Measurements from ENCODE around the gene SPC24. TPM values are rescaled to one million over a fixed set of nuclear protein-coding genes. Genes with fewer than 3 reads are reported as not detected.

Gene SPC24, protein sequence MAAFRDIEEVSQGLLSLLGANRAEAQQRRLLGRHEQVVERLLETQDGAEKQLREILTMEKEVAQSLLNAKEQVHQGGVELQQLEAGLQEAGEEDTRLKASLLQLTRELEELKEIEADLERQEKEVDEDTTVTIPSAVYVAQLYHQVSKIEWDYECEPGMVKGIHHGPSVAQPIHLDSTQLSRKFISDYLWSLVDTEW
- total RNA-seq (2014; rRNA removed; shearing (Covaris generic)) = 54.7 and 94.6 TPM in 2 replicates

DNA sequence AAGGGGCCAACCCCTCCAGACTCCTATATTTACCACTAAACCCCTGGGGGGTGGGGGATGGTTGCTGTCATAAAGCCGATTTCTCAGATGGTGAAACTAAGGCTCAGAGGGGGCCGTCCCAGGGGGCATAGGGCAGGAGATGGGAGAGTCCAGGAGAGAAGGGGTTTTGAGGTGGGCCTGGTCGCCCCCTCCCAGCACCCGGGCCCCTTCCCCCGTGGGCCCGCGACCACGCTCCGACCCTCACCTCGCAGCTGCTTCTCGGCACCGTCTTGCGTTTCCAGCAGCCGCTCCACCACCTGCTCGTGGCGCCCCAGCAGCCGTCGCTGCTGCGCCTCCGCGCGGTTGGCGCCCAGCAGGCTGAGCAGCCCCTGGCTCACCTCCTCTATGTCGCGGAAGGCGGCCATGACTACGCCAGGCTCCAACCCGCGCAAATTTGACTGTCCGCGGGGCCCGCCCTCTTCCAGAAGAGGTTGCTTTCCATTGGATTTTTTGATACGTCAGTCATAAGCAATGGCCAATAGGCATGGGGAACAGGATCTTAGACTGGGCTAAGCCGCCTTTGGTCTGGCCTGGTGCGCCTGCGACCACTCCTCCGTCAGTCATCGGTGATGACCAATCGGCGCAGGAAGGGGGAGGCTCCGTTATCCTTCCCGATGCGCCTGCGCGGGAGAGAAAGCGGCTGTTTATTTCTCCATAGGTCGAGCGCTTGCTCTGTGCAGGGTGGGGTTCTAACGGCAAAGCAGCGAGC is at the start of gene SPC24:
Gene SPC24, minus strand, starts transcription at position 410 of the 748 bp plus-strand sequence. Its CDS starts 6 bp downstream, at position 404.
- DNase-seq (ENCODE audit: low read depth) = peak; percentile 99

DNA sequence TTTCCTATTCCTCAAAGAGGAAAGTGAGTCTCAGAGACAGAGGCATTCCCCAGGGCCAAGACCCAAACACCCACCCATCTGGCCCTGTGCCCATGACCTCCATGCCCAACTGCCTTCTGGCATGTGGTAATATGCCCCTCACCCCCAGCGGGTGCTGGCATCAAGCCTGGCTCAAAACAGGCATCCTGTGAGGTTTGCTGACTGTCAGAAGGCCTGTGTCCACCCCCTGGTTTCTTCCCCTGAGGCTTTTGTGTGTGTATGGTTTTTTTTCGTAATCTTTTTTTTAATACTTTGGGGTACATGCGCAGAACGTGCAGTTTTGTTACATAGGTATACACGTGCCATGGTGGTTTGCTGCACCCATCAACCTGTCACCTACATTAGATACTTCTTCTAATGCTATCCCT is 49.4 kb upstream of the SPC24 start:
- peak; percentile 62 for DNase-seq (ENCODE audit: low read depth)

DNA sequence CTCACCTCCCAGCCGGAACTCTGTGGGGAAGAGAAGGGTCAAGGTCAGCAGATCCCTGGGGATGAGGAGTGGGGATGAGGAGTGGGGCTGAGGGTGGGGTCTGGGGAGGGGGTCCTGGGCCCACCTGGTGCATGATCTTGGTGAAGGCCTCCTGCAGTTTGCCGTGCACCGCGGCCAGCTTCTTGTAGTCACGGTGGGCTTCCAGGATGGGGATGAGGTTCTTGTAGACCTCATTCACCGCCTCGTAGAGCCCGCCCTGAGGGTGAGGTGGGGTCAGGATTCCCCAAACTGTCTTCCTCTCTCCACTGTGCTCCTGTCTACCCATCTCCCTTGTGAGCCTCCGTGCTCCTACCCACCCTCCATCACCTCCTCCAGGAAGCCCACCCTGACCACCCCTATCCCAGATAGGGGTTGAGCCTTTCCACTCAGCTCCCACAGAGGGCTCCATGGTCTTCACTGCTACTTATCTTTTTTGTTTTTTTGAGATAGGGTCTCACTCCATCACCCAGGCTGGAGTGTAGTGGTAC is 48.6 kb upstream of the SPC24 start:
- no peak for DNase-seq (ENCODE audit: low read depth)

DNA sequence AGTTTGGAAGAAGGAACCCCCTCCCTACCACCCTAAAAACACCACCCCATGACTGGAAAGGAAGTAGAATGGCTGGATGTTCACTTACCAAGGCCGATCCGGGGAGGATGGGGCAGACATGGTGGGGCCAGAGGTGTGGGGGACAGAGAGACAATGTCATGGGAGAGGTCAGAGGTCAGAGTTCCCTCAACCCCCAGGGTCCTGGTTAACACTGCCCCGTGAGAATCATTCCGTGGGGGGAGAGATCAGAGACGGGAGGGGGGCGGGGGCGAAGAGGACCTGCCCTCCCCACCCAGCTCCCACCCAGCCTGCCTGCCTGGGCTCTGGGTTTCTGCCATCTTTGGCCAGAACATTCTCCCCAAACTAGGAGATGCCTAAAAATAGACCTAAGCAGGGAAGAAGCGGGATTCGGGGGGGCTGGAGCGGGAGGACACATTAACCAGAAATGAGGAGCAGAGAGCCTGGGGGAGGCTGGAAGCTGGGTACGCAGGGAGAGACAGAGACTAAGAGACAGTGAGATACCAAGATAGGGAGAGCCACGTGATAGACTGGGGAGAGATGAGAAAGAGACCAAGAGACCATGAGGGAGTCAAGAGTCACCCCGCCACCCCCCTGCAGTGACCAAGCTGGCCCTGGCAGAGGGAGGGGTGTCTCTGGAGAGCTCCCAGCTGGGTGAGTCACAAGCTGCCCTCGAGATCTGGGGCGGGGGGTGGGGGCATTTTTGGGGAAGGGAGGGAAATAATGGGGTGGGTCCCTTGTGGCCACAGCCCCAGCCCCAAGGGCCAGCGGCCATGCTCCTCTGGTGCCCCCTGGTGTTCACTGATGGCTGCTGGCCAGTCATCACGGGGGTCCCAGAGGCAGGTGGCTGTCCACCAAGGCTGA is 47.9 kb upstream of the SPC24 start:
- DNase-seq (ENCODE audit: low read depth) = peak; percentile 89

DNA sequence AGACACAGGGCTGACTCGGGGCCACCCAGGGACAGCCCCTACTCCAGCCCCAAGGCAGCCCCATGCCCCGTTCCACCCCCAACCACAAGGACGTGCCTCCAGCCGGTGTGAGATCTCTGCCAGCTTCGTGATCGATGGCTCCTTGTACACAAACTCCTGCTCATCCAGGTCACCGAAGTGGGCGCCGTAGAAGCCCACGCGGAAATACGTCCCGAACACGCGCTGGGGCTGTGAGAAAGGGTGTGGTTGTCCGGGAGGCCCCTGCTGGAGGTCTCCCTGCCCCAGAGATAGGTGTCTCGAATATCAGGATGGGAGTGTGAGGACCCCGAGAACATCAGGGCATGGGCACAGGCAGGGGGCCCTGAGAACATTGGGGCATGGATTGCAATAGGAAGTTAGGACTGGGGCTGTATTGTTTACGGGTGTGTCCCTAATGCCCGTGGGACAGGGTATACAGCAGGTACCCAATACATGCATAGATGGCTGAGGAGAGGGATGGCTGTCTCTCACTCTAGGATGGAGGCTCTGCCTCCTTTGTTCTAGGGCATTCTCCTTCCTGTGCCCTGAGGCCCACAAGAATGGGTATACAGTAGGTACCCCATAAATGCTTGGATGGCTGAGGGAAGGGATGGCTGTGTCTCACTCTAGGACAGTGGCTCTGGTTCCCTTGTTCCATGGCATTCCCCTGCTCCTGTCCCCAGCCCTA is 47.1 kb upstream of the SPC24 start:
- DNase-seq (ENCODE audit: low read depth) = no peak

DNA sequence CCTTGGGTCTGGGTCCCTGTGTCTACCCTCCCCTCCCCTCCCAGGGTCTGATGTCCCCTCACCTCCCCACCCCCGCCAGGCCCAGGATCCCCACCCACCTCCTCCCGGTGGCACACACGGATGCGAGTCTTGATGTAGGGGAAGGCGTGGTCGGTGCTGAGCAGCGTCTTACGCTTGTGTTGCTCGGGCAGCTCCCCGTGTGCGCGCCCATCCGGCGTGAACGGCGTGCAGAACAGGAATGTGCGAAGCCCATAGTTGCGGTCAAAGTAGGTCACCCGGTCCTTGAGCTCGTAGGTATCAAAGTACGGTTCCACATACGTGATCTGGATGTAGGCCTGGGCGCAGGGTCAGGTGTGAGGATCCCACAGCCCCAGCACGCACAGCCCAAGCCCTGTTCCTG is 46.2 kb upstream of the SPC24 start:
- no peak for DNase-seq (ENCODE audit: low read depth)

DNA sequence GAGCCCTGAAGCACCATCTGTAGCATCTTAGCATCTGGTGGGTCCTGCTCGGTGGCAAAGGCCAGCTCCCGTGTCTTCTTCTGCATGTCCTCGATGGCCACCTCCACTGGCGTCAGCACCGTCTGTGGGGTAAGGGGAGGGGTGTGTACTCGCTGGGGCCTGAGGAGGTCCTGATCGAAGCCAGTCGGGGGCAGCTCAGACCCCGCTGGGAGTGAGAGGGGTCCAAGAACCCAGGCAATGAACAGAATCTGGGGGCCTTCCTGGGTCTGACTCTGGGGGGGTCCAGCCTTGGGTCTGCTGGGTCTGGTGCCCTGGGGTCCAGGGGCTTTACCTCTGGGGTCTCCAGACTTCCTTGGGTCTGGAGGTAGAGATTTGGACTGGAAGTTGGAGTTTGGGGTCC is 45.3 kb upstream of the SPC24 start:
- no peak for DNase-seq (ENCODE audit: low read depth)

DNA sequence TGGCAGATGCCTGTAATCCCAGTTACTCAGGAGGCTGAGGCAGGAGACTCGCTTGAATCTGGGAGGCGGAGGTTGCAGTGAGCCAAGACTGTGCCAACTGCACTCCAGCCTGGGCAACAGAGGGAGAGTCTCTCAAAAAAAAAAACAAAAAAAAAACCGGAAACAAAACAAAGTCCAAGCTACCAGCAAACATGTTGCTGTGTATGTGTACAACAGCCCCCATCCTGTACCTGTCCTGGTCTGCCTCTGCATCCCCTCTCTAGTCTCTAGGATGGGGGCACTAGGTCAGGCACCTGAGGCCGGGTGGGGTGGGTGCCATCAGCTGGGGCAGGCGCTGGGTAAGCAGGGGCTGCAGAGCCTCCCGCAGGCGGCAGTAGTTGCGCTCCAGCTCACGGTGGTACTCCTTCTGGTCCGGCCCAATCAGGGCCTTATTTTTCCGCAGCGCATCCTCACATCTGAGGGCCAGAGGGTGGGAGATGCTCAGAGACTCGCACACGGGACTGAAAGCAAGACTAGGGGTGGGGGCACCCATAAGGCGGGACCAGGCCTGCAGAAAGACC is 44.5 kb upstream of the SPC24 start:
- DNase-seq (ENCODE audit: low read depth) = no peak

DNA sequence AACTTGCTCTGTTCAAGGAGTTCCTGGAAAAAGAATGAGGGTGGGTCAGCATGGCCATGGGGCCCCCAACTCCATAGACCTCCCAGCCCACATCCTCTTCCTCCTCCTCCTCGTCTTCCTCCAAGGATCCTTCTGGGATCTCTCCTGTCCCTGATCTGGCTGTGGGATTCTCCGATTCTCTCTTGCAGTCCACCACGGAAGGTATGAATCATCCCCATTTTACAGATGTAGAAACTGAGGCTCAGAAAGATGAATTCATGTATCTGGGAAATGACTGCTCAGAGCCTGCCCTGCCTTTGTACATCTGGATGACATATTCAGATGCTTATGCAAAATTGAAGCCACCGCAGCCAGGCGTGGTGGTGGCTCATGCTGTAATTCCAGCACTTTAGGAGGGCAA is 43.9 kb upstream of the SPC24 start:
- DNase-seq (ENCODE audit: low read depth) = no peak

DNA sequence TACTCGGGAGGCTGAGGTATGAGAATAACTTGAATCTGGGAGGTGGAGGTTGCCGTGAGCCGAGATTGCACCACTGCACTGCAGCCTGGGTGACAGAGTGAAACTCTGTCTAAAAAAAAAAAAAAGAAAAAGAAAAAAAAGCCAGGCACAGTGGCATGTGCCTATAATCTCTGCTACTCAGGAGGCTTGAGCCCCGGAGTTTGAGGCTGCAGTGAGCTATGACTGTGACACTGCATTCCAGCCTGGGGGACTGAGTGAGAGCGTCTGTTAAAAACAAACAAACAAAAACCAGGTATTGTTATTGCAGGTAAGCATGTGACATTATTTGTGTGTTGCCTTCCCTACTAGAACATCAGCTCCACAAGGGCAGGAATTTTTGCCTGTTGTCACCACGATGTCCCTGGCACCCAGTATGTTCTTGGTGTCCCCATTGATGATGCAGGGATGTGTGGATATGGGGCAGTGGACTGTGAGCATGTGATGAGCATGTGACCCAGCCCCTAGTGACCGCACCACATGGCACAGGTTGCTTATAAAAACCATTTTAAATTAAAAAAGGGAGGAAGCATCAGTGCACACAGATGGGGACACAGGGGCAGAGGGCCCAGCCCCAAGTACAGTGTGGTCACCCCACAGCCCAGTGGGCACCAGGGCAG is 43.3 kb upstream of the SPC24 start:
- DNase-seq (ENCODE audit: low read depth) = no peak

DNA sequence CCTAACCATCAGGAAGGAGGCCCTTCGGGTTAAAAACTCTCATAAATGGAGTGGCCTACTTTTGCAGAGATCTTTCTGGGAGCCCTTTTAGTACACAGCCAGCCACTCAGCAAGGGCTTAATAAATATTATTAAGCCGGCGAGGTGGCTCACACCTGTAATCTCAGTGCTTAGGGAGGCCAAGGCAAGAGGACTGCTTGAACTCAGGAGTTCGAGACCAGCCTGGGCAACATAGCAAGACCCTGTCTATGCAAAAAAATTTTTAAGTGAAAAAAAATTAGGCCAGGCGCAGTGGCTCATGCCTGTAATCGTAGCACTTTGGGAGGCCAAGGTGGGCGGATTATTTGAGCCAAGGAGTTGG is 42.6 kb upstream of the SPC24 start:
- no peak for DNase-seq (ENCODE audit: low read depth)

DNA sequence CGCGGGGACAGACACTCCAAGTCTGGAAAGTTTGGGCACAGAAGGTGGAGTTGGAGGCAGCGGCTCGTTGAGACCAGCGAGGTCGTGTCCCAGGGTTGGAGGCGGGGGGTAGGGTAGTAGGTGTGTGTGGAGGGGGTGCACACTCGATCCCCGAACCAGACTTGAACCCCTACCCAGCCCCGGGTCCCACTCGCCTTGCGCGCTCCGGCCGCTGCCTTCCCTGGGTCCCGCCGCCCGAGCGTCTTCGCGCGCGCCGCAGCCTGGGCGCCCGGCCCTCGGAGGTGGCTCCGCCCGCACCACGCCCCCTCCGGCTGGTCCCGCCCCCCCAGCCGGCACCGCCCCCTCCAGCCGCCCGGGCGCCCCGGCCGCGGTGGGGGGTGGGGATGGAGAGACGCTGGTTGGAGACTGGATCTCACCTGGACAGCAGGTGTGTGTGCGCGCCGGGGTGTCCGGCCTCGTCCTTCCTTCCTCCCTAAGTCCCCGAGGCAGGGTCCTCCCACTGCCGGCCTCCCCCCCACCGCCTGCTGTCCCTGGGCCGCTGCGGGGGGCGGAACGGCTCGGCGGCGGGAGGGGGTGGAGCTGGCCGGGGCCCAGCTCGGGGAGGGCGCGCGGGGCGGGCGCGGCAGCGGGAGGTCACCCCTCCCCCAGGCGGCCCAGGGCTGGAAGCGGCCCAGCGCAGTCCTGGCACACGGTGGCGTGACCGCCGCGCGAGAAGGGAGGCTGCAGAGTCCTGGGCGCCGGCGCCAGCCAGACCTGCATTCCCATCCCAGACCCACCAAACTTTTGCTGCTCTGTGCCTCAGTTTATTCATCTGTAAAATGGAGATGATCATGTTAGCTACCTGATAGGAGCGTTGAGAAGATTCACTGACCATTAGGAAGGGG is 42.0 kb upstream of the SPC24 start, which contains the start of gene KANK2:
Gene KANK2, minus strand, starts transcription at position 255 of the 884 bp plus-strand sequence. CDS start 3,034 bp downstream, outside the sequence.
- DNase-seq (ENCODE audit: low read depth) = peak; percentile 86

DNA sequence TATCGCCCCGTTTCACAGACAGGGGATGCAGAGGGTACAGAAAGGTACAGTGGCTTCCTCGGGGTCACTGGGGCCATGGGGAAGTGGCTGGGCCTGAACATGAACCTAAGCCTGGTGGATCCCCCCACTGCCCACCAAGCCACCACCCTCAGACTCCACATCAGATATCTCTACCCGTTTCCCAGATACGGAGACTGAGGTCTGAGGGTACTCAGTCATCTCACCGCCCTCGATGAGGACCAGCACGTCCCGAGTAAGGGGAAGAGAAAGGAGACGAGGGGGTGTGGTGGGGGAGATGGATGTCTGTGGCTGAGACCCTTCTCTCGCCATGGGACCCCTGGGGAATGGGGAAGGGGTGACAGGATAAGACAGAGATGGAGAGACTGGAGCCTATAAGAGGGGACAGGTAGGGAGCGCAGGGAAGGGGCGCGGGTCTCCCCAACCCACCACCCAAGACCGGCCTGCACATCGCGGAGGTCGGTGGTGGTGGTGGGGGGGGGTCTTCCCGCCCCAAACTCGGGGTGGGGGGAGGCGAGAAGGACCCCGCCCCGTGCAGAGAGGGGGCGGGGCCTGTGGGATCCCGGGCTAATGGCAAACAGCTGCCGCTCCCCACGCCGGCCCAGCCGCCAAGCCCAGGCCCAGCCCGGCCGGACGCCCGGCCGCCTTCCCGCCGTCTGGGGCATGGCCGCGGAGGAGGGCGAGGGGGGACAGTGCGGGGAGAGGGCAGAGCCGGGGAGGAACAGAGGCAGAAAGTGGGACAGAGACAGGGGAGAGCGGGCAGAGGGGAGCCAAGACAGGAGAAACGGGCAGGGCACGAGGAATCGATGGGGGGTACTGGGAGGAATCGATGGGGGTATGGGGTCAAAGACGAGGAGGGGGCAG is 41.1 kb upstream of the SPC24 start:
- DNase-seq (ENCODE audit: low read depth) = peak; percentile 54

DNA sequence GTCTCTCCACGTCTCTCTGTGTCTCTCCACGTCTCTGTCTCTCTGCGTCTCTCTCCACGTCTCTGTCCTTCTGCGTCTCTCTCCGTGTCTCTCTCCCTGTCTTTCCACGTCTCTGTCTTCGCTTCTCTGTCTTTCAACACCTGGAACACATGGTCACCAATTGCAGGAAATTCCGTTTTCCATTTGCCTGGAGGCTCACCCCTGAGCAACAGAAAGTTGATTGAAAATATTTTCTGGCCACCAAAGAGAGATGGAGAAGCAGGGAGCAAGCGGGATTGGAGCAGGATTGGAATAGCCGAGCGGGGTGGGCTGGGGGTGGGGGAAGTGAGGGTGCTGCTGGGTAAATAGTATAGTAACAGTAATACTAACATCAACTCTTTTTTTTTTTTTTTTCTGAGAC is 40.1 kb upstream of the SPC24 start:
- DNase-seq (ENCODE audit: low read depth) = no peak

DNA sequence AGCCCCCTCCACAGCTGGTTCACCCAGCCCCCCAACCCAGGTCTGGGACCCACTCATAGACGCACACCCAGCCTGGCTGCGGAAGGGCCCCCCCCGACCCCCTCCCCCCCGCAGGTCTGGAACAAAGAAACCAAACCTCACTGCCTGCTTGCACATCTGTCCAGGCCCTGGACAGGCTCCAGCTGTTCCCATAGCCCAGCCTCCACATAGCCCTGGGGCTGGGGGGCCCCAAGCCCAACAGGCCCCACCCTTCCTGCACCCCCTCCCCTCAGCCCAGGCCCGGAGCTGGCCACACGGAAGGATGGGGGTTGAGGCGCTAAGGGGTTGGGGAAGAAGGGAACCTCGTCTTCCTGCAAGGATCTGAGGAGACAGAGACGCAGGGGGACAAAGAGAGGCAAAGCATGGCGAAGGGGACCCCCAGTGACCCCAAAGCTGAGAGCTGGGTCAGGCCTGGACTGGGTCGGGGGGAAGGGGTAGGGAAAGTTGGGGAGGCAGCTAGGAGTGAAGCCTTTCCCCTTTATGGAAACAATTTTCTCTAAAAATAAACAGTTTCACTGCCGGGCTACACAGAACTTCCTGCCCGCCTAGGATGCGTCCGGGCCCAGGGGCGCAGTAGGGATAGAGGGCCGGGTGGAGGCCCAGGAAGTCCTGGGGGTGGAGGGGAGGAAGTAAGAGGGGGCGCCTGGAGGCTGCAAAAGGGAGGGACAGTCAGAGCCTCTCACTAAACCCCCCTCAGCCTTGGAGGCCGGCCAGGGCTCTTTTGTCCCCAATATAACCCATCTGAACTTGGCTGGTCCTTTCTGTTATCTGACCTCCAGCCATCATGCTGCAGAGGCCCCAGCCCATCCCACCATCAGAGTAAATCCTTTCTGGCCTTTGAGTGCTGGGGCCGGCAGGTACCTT is 39.3 kb upstream of the SPC24 start:
- DNase-seq (ENCODE audit: low read depth) = no peak

DNA sequence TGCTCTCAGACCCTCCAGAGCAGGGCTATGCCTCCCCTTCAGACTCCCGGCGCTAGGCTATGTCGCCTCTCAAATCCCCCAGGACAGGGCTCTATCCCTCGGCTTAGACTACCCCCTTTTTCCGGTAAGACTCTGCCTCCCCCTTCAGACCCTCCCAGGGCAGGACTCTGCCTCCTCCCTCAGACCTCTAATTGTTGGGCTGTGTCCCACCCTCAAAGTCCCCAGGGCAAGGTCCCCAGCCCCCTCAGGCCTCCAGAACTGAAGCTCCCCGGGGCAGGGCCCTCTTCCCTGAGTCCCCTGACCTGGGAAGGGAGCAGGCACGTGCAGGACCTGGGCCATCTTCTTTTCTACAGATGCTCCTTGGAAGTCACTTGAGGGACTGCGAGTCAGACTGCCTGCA is 38.6 kb upstream of the SPC24 start:
- no peak for DNase-seq (ENCODE audit: low read depth)

All from Daoy (cell line).